T-helper 2 cell (primary cell): ENCODE data around the gene LRTM1.

ENCODE experiments used
- DNase-seq, 5 experiments: peaks; one replicate each; pipeline versions ENCODE4 v3.0.0 to v3.0.0-alpha.2; 2012 to 2022

Gene LRTM1

DNA sequence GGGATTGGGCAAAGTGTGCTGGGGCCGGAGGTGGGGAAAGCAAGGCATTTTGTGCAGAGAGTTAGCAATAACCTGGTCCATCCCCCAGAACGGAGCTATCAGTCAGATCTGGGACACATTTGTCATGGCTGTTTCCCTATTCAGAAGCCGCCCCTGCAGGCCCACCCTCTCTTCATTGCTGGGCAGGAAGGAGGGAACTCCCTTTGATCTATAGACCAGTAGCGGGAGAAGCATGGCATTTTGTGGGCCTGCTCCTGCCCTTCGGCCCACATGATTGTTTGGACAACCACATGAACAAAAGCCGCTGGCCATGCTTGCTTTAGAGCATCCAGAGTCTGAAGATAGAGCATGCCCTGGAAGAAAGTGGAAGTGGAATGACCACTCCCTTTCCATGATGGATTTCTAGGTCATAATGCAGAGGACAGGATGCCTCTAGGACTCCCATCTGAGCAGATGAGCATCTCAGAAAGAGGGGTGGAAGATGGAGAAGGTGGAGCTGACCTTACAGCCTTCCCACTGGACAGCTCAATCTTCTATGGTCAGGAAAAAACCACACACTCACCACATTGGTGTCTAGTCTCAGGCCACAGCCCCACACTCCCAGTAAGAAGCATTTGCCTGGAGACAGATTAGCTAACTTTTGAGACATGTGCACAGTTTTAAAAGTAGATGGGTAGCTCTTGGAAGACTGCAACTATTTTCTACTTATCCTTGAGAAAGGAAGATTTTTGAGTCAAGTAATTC, 11.9 kb upstream of the LRTM1 start:
- DNase-seq, result no peak

DNA sequence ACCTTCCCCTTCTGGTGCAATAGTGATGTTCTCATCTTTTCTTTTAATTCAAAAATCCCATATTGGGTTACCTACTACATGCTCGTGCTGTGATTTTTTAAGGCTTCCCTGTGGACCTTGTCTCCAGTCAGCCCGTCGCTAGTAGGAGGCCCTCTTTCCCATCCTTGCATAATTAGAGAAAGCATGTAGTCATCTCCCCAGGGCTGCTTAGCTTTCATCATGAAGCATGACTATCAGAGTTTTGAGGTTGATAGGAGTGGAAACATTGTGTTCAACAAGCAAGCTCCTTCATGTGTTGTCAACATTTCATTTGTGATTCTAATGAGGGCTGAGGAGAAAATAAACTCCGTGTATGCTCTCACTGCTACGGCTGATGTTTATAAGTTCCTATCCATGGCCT, 8.7 kb upstream of the LRTM1 start:
- no peak for DNase-seq

DNA sequence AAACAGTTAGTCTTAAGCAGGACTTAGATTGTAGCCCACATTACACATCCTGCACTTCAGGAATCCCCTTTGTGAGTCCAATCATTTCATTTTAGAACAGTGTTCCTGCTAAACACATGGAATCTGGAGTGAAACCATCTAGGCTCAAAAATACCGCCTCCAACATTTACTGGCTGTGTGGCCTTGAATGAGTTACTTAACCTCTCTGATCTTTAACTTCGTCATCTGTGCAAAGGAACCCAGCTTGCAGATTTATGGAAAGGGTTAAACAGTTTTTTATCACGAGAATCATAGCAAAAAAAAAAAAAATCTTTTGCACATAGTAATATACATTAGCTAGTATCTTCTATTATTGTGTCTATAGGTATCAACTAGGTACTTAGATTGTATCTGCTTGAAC, 8.0 kb upstream of the LRTM1 start:
- no peak for DNase-seq

DNA sequence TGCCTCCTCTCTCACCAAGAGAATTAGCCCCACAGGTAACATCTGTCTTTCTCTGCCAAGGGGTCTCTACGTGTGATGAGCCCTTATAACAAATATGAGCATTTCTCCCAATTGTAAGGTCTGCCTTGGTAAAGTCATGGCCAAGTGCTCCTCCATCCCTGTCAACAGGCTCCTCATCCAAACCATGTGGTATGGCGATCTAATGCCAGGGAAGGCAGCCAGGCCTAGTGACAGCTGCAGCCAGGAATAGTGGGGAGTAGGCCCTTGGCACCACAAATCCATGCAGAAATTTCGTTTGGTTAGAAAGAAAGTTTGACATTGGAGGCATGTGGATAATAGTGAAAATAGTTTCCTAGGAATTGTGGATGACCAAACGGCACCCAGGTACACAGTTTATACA, 4.7 kb upstream of the LRTM1 start:
- no peak for DNase-seq

DNA sequence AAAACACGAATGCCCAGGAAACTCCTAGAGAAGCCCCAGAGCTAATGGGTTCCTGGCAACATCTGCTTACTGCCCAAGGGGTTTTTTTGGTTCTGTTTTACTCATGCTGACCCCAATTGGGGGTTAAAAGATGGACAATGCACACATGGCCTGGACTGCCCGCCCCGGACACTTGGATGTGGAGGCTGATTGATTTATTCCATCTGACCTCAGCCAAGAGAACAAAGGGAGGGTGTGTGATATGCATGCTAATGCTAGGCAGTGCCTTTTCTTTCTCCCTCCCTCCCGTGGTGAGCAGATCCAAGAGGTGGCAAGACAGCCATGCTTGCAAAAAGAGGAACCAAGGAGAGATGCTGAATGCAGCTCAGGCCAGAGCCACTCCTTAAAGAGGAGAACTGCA, 3.3 kb upstream of the LRTM1 start:
- no peak for DNase-seq

DNA sequence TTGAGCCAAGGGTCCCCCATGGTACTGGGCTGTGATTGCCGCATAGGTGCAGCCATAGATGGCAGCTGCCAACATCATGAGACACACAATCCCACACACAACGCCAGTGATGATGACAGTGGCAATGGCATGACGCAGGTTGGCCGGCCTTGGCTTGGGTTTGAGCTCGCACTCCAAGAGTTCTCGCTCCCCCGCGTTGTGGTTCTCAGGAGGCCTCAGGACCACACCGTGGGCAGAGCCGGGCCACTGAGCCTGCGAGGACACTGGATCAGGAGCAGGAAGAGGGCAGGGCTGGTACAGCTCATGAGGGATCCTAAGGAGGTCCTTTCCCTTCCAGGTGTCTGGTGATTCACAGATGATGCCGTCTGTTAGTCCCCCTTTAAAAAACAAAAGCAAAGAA, 9.3 kb downstream of the LRTM1 start:
- no peak for DNase-seq

DNA sequence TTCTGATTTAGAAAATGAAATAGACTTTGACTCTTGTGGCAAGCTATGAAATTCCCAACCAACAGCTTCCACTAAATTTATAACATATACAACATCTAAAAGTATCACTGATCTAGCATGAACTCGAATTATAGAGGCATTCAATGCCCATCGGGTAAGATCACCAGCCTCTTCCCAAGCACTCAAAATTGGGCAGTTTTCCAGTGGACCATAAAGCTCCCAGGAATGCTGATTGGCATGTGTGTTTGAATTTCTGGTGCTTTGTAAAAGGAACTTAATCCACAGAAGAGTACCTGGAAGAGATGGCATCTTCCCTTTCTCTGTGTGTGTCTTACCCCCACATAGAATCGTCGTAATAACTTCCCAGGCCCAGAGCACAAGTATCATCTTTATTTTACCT, 10.0 kb downstream of the LRTM1 start:
- DNase-seq, result no peak

DNA sequence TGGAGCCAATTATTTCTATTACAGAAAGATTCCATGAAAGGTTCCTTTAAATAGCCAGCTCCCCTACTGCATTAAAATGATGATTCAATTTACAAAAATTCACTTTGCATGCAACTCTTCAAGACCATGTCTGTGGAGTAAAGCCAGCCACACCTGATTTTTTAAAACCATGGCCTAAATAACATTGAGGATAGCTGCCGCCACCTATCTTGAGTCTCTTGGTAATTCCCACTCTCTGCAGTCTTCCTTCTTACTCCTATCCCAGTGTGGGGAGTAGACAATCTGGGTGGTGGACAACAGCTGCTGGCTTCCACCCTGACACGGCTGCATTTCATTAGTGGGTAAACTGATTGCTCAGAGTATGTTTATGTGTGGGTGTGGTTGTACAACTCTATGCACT, 10.7 kb downstream of the LRTM1 start:
- DNase-seq, result no peak

DNA sequence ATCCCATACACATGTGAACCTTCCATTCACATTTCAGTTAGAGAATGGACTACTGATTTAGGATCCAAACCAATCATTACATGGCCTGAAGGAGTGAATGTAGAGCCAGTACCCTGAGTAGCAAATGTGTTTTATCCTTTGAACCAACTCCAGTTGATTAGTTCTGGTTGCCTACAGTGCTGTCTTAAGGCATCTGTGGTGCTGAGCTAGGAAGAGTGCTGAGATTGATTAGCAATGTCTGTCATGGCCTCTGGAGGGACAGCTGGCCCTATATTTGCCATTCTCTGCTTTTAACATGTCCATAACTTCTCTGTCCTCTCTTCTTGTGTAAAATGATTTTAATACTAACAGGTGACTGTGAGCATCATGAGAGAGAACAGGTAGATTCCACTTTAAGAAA, 11.1 kb downstream of the LRTM1 start:
- DNase-seq, result no peak

DNA sequence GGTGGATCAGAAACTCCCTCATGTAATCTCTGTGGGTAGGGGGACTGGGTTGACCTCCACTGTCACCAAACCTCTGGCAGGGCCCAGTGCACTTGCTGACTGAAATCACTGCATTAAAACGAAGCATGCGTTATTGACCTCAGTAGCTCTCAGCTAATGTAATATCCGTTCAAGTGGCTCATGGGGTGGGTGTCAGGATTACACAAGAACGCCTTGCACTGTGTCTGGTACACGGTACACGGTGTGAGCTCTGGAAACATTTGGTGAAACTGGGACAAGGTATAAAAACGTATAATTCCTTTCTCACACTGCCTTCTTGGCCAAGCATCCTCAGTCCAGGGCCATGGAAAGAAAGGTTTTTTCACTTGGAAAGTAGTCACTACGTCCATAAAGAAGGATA, 11.9 kb downstream of the LRTM1 start:
- no peak for DNase-seq

DNA sequence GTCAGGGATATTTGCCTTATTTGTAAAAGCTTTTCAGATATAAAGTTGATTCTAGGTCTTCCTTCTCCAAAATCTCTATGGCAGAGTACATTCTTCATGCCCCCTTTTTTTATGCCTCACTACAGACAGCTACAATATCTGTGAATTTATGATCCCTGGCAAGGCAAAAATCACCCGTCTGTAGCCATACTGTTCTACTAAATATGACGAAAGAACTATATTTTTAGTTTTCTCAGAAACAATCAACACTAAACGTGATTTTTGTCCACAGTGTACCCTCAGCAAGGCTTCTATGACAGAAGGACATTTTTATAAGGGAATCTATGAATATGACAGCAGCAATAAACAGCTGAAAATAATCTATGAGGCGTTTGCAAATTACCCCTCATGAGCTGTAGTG, 12.7 kb downstream of the LRTM1 start:
- DNase-seq, result no peak

DNA sequence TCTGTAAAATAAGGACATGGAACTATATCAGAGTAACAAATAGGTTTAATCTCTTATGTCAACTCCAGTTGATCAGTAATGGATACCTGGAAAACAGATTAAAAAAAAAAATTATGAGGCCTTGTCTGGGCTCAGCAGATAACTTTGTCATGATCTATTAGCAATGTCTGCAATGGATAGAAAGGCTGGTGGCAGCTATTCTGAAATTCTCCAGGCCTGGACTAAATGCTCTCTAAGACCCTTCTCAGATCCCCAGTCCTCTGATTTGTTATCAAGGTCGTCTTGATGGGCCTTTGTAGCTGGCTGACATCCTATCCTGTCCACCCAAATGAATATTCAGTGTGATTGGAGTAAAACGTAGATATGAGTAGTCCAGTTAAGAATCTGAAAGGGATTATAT, 13.7 kb downstream of the LRTM1 start:
- no peak for DNase-seq

DNA sequence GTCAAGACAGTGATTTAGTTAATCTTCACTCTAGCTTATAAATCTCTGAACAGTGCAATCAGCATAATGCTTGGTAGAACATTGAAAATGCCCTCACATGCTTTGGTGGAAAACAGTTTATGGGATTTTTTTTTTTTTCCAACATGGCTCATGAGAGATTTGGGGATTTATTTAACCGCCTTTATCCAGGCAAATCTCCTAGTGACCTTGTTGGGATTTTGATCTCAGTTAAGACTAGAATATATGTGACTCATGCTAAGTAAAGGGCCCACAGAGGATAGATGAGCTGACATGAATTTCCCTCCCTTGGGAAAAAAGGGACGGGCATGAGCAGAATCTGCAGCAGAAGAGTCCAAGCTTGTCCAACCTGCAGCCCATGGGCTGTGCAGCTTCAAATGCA, 18.7 kb downstream of the LRTM1 start:
- no peak for DNase-seq

DNA sequence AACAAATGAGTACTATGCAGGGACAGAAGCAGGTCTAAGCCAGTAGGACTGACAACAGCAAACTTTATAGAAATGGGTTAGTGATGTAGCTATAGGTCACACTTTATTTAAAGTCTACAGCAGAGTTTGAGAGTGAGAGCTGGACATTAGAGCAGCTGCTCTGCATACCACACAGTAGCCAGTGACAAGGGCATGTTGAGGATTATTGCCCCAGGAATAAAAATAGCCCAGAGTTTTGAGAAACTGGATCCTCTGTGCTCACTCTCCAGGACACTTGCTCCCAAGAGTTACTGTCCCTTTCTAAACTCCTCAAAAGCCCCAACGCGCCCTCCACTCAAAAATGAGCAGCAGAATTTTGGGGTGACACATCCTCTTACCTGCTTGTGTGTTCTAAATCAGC, 21.1 kb downstream of the LRTM1 start:
- no peak for DNase-seq

DNA sequence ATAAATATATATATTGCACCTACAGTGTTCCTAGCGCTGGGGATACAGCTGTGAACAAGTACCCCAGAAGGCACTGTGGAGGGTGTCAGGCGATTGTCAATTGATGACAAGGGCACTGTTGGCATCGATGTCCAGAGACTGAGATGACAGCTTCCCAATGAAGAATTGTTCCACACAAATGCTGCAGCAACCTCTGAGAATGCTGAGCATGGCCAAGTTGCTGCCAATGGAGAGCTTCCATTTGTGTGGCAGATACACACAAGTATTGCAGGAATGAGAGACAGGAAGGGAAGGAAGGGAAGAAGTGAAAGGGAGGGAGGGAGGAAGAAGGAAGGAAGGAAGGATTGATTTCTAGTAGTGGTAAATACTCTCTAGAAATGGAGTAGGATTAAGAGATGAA, 21.9 kb downstream of the LRTM1 start:
- no peak for DNase-seq

DNA sequence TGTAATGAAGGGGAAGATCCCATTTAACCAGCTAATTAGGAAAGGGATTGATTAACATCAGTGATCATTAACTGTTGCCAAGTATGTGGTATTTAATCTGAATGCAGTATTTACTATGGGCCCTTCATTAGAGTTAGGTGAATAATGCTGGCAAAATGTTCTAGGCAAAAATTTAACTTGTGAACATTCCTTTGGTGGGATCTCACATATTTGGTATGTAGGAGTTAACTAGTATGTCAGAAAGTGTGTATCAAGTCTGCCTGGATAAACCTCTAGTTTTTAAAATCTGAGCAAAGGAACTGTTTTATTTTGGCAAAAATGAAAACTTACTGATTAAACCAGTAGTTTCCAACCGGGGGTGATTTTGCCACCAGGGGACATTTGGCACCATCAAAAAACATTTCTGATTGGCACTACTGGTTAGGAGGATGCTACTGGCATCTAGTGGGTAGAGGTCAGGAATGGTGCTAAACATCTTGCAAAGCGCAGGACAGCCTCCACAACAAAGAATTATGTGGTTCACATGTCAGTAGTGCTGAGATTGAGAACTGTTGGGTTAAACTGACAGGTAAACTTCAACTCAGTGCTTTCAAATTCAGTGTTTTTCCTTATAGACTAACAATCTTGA, 22.5 kb downstream of the LRTM1 start:
- no peak for DNase-seq

DNA sequence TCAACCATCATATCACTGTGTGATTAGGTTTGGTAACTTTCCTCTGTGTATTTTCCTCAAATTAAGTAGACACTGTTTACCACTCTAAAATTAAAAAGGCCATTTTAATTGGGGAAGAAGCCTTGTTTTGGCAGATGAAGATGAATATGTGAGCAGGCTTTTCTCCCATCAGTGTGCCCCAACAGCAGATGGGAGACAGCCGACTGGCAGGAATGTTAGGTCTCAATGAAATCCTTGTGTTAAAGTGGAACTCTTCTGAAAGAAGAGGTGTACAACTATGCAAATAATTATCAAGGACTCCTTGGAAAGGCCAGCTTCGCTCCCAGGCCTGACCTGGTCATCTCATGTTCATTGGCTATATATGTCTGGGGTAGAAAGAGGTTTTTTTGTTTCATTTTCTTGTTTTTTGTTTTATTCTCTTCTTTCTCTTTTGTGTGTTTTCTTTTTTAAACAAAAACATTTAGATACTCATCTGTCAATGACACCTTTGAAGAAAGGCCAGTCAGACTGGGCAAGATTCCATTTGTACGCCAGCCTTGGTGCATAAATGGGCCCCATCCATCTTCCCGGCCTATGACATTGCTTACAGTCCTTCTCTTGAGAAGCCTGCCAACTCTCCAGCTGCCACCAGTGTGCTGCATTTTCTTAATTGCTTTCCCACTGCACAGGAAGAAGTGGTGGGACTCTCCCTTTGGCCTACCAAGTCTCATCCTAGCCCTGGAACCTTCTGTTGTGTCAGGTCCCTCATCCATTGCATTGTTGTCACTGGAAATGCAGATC, 25.8 kb downstream of the LRTM1 start:
- no peak for DNase-seq

DNA sequence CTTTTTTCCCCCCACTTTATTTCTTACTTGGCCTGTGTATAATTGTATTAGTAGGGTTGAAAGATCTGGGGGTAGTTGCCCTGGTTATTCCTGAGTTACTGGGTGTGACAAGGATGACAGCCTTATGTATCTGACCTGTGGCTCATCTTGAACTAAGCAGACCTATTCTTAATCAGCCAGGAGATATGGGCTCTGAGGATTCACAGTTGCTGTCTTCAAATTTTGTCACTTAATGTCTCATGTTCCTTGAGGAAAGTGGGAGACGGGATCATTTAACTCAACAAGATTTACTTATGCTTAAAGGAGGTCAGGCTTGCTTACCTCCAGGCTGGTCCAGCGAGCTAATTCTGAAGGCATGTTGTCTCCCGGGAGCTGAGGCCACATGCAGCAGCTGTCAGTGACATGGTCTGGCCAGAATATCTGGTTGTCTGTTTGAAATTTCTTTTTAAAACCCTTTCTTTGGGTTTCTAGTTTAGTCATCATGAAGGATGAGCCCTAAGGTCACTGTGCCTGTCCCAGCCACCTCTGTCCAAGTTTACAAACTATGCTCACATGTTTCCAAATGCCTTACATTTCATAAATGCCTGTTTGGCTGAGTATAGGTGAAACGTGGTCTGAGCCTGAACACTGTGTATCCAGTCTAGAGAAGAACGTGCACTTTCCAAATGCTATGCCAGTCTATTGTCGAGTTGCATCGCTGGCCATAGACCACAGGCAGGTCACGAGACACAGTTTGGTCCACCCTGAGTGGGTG, 26.8 kb downstream of the LRTM1 start:
- DNase-seq, result no peak

DNA sequence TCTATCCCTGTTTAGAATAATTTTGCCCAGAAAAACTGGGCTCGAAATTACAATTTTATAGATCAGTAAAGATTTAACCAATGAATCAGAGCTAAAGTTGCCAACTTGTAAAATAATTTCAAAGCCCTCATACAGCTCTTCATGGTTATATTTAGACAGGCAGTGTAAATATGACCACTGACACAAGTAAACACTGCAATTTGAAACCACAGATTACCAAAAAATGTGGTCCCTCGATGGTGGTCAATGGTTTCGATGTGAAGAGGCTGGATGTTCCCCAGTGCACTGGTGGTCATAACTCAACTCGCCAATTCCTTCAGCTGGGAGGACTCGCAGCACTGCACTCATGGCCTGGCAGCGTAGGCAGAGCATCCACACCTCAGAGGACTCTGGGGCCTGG, 28.6 kb downstream of the LRTM1 start:
- no peak for DNase-seq

DNA sequence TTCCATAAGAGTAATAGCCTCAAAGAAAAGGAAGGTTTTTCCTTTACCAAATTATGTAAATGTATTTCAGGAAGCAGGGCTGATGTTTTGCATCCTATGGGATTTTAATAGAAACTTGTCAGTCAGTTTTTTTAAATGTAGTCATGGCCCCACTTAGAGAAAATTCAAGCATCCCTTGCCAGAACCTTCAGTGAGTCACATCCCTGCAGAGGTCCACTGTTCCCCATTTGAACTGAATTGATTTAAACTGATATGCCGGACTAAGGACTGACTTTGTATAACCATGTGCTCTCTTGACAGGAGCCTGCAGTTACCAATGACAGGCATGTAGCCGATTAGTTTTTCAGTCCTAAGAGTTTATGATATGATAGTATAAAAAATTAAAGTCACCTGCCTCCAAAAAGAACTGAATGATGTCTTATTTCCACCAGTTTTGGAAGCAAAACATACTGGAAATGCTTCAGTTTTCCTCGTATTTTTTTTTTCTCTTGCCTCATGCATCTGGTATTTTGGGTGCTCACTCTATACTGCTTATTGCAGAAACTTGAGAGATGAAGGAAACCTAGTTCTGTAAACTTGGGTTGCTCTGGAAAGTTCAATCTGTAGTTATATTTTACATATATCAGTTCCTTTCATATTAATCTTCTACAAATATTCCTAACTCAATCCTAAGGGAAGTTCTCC, 30.7 kb downstream of the LRTM1 start:
- DNase-seq, result no peak

DNA sequence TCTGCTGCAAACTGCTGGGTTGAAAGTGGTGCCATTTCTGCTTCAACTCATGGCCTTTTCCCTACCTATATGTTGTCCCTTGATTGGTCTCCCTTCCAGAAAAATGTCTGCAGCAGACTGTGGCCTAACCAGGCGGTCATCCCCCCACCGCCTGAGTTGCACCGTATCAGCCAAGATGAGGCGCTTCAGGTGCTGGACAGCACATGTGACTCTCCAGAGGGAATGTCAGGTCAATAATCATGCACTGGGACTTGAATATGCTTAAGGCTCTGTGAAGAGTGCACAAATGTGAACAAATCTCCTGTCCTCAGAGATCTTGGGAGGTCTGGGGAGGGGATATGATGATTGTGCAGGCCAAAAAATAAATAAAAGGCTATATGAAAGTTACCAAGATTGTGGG, 32.2 kb downstream of the LRTM1 start:
- no peak for DNase-seq

DNA sequence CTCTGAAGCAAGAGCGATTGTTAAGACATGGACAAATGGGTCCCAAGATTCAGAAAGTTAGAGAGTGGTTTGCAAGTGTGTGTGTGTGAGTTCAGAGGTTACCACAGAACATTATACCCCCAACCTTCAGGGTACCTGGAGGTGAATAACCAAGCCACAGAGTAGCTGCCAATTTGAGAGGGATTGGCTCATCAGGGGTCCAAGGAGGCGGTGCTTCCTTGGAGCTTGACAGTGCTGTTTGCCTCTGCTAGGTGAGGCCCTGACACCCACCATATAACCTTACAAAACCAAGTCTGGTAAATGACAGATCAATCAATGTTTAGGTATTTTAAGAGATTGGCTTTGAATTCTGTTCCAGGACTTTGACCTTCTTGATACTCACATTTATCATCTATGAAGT, 35.7 kb downstream of the LRTM1 start:
- DNase-seq, result no peak

DNA sequence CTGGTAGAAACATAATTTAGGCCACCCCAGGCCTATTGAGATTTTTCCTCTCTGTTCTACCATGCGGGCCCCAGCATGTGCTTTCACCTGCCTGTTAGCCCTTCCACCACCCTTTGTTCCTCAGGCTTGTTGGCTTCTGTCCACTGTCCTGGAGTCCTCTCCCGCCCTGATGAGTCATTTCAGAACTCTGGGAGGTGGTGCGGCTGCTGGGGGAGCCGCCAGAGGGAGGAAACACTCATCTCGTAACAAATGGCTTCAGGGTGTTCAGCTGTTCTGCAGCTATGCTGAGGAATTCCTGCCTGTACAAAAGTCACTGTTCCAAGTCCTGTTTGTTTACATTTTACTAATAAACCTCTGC, 36.3 kb downstream of the LRTM1 start:
- DNase-seq, result no peak
